Activated naive CD8-positive, alpha-beta T cell treated with anti-CD3 and anti-CD28 coated beads for 36 hours (primary cell): ENCODE results near the gene MSI2. TPM values are rescaled to one million over a fixed set of nuclear protein-coding genes. Genes with fewer than 3 reads are reported as not detected.

Experiments
- DNase-seq: peaks from one replicate; pipeline ENCODE4 v3.0.0; 2021
- H3K27ac Mint-ChIP-seq: one replicate; pipeline ENCODE4 v1.8.0; 2022; ENCODE audit warnings: mild to moderate bottlenecking, moderate library complexity, mixed read lengths
- H3K27me3 Mint-ChIP-seq: one replicate; pipeline ENCODE4 v1.8.0; 2022; ENCODE audit warnings: mild to moderate bottlenecking, mixed read lengths
- H3K36me3 Mint-ChIP-seq: one replicate; pipeline ENCODE4 v1.8.0; 2021; ENCODE audit warnings: mild to moderate bottlenecking, mixed read lengths
- H3K4me1 Mint-ChIP-seq: one replicate; pipeline ENCODE4 v1.8.0; 2021; ENCODE audit warnings: mixed read lengths
- H3K4me3 Mint-ChIP-seq: one replicate; pipeline ENCODE4 v1.8.0; 2022; ENCODE audit warnings: mild to moderate bottlenecking, moderate library complexity, mixed read lengths
- H3K9me3 Mint-ChIP-seq: one replicate; pipeline ENCODE4 v1.8.0; 2022; ENCODE audit warnings: mixed read lengths
- total RNA-seq, 2 experiments: library from RNA; stranded (reverse); gene quantifications; one replicate each; pipeline ENCODE4 v1.2.3, GENCODE V29; 2021

Gene MSI2
- total RNA-seq, 2 experiments from 2014 or later = 48.0 to 49.4 TPM

- Mint-ChIP-seq H3K36me3 (peaks cover 7% of the 10 kb centered on the region), H3K27ac (no peak overlapping the region), H3K9me3 (no peaks in the 10 kb centered on the region), H3K4me1 (peaks cover 20% of the 10 kb centered on the region), H3K27me3 (no peaks in the 10 kb centered on the region), H3K4me3 (no peak overlapping the region)
- no peak for DNase-seq
Observed at GRCh38 chr17:57323391-57323790, 67.1 kb downstream of the MSI2 start.

DNA sequence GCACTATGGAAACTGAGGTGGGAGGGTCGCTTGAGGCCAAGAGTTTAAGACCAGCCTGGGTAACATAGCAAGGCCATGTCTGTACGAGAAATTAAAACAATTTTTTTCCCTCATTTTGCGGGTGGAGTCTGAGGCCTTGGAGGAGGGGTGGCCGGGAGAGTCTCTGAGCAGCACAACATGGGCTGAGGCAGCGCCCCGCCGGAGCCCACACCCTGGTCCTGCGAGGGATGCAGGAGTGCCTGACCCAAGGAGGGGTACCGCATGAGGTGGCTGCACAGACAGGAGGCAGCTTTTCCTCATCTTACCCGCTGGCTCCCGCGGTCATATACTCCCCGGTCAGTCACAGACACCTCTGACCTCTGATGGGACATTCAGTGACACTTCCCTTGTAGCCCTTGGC lies 67.7 kb downstream of the MSI2 start:
- Mint-ChIP-seq H3K27me3 (no peaks in the 10 kb centered on the region), H3K4me1 (peaks cover 23% of the 10 kb centered on the region), H3K36me3 (peaks cover 9% of the 10 kb centered on the region), H3K27ac (no peak overlapping the region), H3K4me3 (no peak overlapping the region), H3K9me3 (no peaks in the 10 kb centered on the region)
- no peak for DNase-seq

DNA sequence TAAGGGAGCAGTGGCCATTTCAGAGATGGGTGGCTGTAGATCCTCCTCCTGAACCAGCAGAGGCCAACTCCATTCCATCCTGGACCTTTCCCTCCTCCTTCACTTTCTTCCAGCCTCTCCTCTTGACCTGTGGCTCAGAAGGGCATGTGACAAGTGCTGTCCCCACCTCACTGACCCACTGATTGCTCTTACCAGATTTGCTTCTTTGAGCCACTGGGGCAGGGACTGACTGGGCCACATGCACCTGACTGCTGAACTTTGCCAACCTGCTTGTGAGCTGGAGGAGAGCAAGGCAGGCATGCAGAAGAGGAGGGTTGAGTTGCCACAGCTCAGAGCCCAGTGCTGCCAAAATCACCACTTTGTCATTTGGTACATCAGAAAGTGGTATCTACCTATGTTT lies 68.3 kb downstream of the MSI2 start:
- Mint-ChIP-seq H3K4me1 (peaks cover 23% of the 10 kb centered on the region), H3K27ac (no peak overlapping the region), H3K27me3 (no peaks in the 10 kb centered on the region), H3K9me3 (no peaks in the 10 kb centered on the region), H3K36me3 (peaks cover 9% of the 10 kb centered on the region), H3K4me3 (no peak overlapping the region)
- DNase-seq = no peak

GRCh38 chr17:57326336-57326735 lies 70.0 kb downstream of the MSI2 start:
- Mint-ChIP-seq H3K9me3 (no peaks in the 10 kb centered on the region), H3K4me1 (peaks cover 25% of the 10 kb centered on the region), H3K4me3 (no peak overlapping the region), H3K36me3 (peaks cover 14% of the 10 kb centered on the region), H3K27ac (no peak overlapping the region), H3K27me3 (no peaks in the 10 kb centered on the region)
- DNase-seq = no peak

- peaks cover 25% of the 10 kb centered on the region for H3K4me1 Mint-ChIP-seq
- no peak for DNase-seq
- no peaks in the 10 kb centered on the region for H3K9me3 Mint-ChIP-seq
- no peaks in the 10 kb centered on the region for H3K27me3 Mint-ChIP-seq
- H3K36me3 Mint-ChIP-seq = peaks cover 14% of the 10 kb centered on the region
- no peak overlapping the region for H3K4me3 Mint-ChIP-seq
- H3K27ac Mint-ChIP-seq = no peak overlapping the region
Observed at GRCh38 chr17:57326764-57327163, 70.4 kb downstream of the MSI2 start.

DNA sequence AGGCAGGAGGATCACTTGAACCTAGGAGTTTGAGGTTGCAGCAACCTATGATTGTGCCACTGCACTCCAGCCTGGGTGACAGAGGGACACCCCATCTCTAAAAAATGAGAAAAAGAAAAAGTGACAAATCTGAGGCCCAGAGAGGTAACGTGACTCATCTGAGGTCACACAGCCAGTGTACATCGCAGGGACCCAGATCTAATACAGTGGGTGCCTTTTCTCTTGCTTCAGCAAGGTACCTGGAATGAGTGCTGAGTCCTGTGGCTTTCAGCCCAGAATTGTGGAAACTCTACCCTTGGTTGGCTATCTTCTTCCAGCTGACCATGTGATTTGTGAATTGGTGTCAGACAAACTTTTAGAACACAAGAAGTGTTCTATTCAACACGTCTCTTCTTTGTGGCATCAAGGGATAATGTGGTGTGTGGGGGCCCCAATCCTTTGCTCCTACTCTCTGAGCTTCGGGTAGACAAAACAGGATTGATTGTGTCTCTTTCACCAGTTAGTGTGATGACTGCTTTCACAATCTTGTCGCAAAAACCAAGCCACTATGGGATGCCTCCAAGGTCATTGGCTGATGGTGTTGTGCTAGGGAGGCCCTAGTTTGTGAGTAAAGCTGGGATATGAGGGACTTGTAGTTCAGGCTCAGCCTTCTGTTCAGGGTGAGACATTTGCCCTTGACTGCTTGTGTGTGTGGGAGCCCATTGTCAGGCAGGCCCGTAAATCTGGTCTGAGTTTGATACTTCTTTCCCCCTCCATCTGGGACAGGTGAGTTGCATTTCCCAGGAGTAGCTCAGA lies 71.0 kb downstream of the MSI2 start:
- Mint-ChIP-seq H3K27me3 (no peaks in the 10 kb centered on the region), H3K36me3 (peaks cover 14% of the 10 kb centered on the region), H3K27ac (no peak overlapping the region), H3K4me3 (no peak overlapping the region), H3K4me1 (peaks cover 21% of the 10 kb centered on the region), H3K9me3 (no peaks in the 10 kb centered on the region)
- no peak for DNase-seq

GRCh38 chr17:57328109-57328882 lies 72.0 kb downstream of the MSI2 start:
- H3K27me3 Mint-ChIP-seq = no peaks in the 10 kb centered on the region
- peaks cover 18% of the 10 kb centered on the region for H3K4me1 Mint-ChIP-seq
- H3K9me3 Mint-ChIP-seq = no peaks in the 10 kb centered on the region
- H3K36me3 Mint-ChIP-seq = peaks cover 14% of the 10 kb centered on the region
- no peak overlapping the region for H3K27ac Mint-ChIP-seq
- no peak overlapping the region for H3K4me3 Mint-ChIP-seq
- no peak for DNase-seq

DNA sequence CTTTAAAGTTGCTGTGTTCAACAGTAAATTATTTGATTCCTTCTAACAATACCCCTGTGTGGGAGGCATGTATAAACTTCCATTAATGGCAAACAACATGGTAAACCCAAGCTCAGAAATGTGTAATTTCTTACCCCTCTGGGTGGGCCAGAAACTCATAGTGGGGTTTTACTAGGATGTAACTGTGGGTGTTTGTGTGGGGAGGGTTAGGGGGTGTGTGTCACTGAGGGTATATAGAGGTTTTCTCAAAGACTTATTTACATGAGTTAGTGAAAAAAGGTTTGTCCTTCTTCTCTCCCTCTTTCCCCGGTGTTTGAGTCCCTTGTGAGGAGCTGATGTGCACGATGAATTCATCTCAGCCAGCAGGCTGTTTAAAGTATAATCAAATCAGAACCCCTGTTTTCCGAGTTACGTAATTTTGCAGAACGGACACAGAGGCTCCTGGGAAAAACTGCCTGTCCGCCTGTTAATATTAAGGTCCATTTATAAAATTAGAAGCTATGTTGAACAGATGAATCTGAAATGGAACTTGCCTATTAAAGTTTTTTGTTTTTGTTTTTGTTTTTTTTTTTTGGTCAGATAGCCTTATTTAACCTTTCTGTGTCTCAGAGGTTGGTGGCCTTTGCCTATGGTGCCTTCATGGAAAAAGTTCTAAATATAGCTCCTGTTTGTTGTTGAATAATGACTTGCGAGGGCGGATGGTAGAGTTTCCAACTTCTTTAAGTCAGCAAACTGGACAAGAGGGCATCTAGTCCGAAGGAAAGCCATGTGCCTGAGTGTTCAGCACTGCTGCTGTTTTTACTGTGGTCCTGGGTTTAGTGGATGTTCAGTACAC lies 73.3 kb downstream of the MSI2 start:
- H3K27ac Mint-ChIP-seq = no peak overlapping the region
- no peaks in the 10 kb centered on the region for H3K27me3 Mint-ChIP-seq
- peaks cover 18% of the 10 kb centered on the region for H3K4me1 Mint-ChIP-seq

GRCh38 chr17:57330587-57330986 lies 74.3 kb downstream of the MSI2 start:
- Mint-ChIP-seq H3K27me3 (no peaks in the 10 kb centered on the region), H3K4me1 (peaks cover 20% of the 10 kb centered on the region), H3K4me3 (no peak overlapping the region), H3K36me3 (peaks cover 10% of the 10 kb centered on the region), H3K27ac (no peak overlapping the region), H3K9me3 (no peaks in the 10 kb centered on the region)
- no peak for DNase-seq

More for the DNA sequence above, 73.3 kb downstream of the MSI2 start:
- no peaks in the 10 kb centered on the region for H3K9me3 Mint-ChIP-seq
- no peak for DNase-seq
- no peak overlapping the region for H3K4me3 Mint-ChIP-seq
- H3K36me3 Mint-ChIP-seq = peaks cover 10% of the 10 kb centered on the region

- Mint-ChIP-seq H3K9me3 (no peaks in the 10 kb centered on the region), H3K36me3 (peaks cover 10% of the 10 kb centered on the region), H3K4me3 (no peak overlapping the region), H3K4me1 (peaks cover 23% of the 10 kb centered on the region), H3K27ac (no peak overlapping the region), H3K27me3 (no peaks in the 10 kb centered on the region)
- DNase-seq = no peak
Observed at GRCh38 chr17:57331423-57331822, 75.1 kb downstream of the MSI2 start.

DNA sequence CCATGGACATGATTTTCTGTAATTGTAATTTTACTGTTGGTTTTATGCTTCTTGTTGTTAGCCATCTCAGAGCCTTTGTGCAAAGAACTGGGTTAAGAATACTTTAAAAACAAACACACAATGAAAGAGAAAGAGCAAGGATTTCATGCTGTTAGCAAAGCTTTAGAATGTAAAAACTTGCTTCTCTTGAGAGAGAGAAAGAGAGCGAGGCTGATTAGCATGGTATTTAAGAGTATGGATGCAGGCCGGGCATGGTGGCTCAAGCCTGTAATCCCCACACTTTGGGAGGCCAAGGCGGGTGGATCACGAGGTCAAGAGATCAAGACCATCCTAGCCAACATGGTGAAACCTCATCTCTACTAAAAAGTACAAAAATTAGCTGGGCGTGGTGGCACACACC lies 76.2 kb downstream of the MSI2 start:
- peaks cover 13% of the 10 kb centered on the region for H3K4me1 Mint-ChIP-seq
- H3K27me3 Mint-ChIP-seq = no peaks in the 10 kb centered on the region
- no peaks in the 10 kb centered on the region for H3K9me3 Mint-ChIP-seq
- H3K36me3 Mint-ChIP-seq = peaks cover 15% of the 10 kb centered on the region
- DNase-seq = no peak
- H3K4me3 Mint-ChIP-seq = no peak overlapping the region
- no peak overlapping the region for H3K27ac Mint-ChIP-seq

- no peak for DNase-seq
- Mint-ChIP-seq H3K9me3 (no peaks in the 10 kb centered on the region), H3K4me3 (no peak overlapping the region), H3K27ac (no peak overlapping the region), H3K4me1 (peaks cover 21% of the 10 kb centered on the region), H3K36me3 (peaks cover 12% of the 10 kb centered on the region), H3K27me3 (no peaks in the 10 kb centered on the region)
Observed at GRCh38 chr17:57335195-57335792, 79.0 kb downstream of the MSI2 start.

- peaks cover 14% of the 10 kb centered on the region for H3K36me3 Mint-ChIP-seq
- H3K27me3 Mint-ChIP-seq = no peaks in the 10 kb centered on the region
- H3K4me1 Mint-ChIP-seq = peaks cover 28% of the 10 kb centered on the region
- no peak for DNase-seq
- no peaks in the 10 kb centered on the region for H3K9me3 Mint-ChIP-seq
- H3K27ac Mint-ChIP-seq = no peak overlapping the region
- no peak overlapping the region for H3K4me3 Mint-ChIP-seq
Observed at GRCh38 chr17:57337390-57337789, 81.1 kb downstream of the MSI2 start.

DNA sequence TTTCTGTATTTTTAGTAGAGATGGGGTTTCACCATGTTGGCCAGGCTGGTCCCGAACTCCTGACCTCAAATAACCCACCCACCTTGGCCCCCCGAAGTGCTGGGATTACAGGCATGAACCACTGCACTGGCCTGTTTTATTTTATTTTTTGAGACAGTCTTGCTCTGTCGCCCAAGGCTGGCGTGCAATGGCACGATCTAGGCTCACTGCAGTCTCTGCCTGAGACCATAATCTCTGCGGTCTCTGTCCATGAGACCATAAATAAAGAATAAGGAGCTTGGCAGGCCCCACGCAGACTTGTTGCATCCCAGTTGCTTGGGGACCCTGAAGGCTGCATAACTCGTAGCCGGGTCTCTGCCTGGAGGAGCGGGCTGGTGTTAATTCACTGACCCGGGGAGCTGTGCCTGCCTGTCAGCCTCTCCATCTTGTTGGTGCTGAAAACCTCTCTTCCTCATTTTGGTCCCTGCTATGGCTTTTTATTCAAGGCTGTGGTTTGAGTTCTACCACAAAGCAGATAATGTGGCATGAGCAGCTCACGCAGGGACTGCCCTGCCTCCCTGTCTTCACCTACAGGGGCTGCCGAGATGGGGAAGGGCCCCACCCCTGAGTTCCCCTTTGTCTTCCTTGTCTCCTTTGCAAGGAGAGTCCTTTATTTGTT lies 82.1 kb downstream of the MSI2 start:
- no peak for DNase-seq
- H3K36me3 Mint-ChIP-seq = peaks cover 14% of the 10 kb centered on the region
- no peak overlapping the region for H3K27ac Mint-ChIP-seq
- H3K9me3 Mint-ChIP-seq = no peaks in the 10 kb centered on the region
- H3K27me3 Mint-ChIP-seq = no peaks in the 10 kb centered on the region
- no peak overlapping the region for H3K4me3 Mint-ChIP-seq
- peaks cover 30% of the 10 kb centered on the region for H3K4me1 Mint-ChIP-seq
